VCaP (cell line): ENCODE measurements around the gene FAF1.
"Not testable (repeated sequence)": the region's sequence is repeated elsewhere in the genome, so short reads cannot be mapped to it uniquely, and the experiment has no call there.

Source experiments
- H3K27ac ChIP-seq: fragments of 450-650 bp; 2 replicates; pipeline ENCODE4 v1.5.1; 2017
- CTCF ChIP-seq: fragments of 450-650 bp; conservative IDR thresholded peaks from 2 replicates; pipeline ENCODE4 v1.5.1; 2017; ENCODE audit warnings: mild to moderate bottlenecking, moderate library complexity

FAF1 gene

GRCh38 chr1:50949286-50949982, 10.6 kb downstream of the FAF1 start:
- TF ChIP-seq CTCF = no peak
- peak overlapping the region; percentile 77 for H3K27ac ChIP-seq

GRCh38 chr1:50942334-50942733, 17.7 kb downstream of the FAF1 start:
- no peak overlapping the region for H3K27ac ChIP-seq
- no peak for TF ChIP-seq CTCF

GRCh38 chr1:50940291-50940690, 19.8 kb downstream of the FAF1 start:
- TF ChIP-seq CTCF = no peak

GRCh38 chr1:50936321-50936720, 23.7 kb downstream of the FAF1 start:
- no peak overlapping the region for H3K27ac ChIP-seq
- TF ChIP-seq CTCF = no peak

More at GRCh38 chr1:50940291-50940690, 19.8 kb downstream of the FAF1 start:
- H3K27ac ChIP-seq = no peak overlapping the region

- H3K27ac ChIP-seq = not testable (repeated sequence)
Observed at GRCh38 chr1:50935276-50935675, 24.8 kb downstream of the FAF1 start.

GRCh38 chr1:50934838-50935237, 25.2 kb downstream of the FAF1 start:
- no peak overlapping the region for H3K27ac ChIP-seq
- TF ChIP-seq CTCF = no peak

- H3K27ac ChIP-seq = not testable (repeated sequence)
Observed at GRCh38 chr1:50933770-50934169, 26.3 kb downstream of the FAF1 start.

- H3K27ac ChIP-seq = not testable (repeated sequence)
Observed at GRCh38 chr1:50932043-50932442, 28.0 kb downstream of the FAF1 start.

- no peak for TF ChIP-seq CTCF
- H3K27ac ChIP-seq = no peak overlapping the region
Observed at GRCh38 chr1:50930965-50931737, 28.9 kb downstream of the FAF1 start.
